Caki2 (cell line): ENCODE measurements around the gene RASGRF2. TPM values are rescaled to one million over a fixed set of nuclear protein-coding genes. Genes with fewer than 3 reads are reported as not detected.
"Not testable (repeated sequence)": the region's sequence is repeated elsewhere in the genome, so short reads cannot be mapped to it uniquely, and the experiment has no call there.

Source experiments
- DNase-seq: peaks from one replicate; pipeline ENCODE4 v3.0.0-alpha.2; 2015; ENCODE audit warnings: low read depth
- in situ Hi-C: cut with HindIII; loops from 2 replicates; pipeline ENCODE4 v1.10.0; 2016; ENCODE audit warnings: low sequenced_read_pairs, low pct_unique_long_range_greater_than_20kb, mixed read lengths
- total RNA-seq: library from RNA; depleted of rRNA; stranded (reverse); fragments of >200 nt; shearing (Covaris generic); gene quantifications from 2 replicates; pipeline ENCODE4 v1.2.3, GENCODE V29; 2014; ENCODE audit warnings: low replicate concordance

The RASGRF2 gene
- total RNA-seq, 1 experiment from 2014 or later, result 1.3 TPM

DNA sequence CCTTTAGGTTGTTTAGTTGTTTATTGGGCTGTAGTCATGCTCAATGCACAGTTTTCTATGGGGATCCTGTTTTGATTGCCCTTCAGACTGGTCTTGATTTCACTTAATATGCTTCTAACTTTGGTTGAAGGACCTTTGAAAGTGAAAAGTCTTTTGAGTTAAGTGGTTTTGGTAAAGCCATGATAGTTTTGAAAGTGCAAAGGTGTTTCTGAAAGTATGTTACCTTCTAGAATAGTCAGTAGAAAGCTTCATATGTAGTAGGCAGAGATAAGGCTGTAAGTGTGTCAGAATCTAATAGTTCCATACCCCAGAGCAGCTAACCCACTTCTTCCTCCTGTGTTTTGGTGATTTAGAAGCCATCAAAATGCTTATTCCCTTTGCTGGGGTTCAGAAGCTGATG is 46.1 kb downstream of the RASGRF2 start:
- DNase-seq, result no peak
- in situ Hi-C loops, result no loop called here

DNA sequence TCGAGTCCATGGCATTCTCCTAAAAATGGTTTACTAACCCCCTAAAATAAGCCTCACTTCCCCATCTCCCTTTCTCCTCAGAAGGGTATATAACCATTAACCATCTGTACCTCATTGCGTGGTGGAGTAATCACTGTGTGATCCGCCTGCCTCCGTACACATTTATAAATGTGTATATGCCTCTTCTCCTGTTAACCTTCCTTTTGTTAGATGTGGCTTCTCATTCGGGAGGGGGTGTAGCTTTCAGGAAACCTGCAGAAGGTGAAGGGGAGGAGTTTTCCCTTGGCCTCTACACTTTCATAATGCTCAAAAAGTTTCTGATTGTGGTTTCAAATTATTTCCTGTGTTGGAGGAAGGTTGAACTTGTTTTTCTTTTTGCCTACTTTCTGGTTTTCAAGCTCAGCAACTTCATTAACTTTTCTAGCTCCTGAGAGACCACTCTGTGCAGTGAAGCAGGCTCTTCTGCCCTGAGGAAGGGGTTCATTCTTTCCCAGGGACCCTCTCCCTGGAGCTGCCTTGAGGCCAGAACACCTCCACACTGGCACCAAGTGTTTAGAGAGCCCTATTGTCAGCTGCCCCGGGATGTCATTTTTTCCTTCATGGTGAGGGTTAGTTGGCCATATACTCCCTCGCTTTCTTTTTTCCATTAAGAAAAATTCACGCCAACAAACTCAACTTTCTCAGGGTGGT is 46.9 kb downstream of the RASGRF2 start:
- no peak for DNase-seq
- in situ Hi-C loops, result no loop called here

DNA sequence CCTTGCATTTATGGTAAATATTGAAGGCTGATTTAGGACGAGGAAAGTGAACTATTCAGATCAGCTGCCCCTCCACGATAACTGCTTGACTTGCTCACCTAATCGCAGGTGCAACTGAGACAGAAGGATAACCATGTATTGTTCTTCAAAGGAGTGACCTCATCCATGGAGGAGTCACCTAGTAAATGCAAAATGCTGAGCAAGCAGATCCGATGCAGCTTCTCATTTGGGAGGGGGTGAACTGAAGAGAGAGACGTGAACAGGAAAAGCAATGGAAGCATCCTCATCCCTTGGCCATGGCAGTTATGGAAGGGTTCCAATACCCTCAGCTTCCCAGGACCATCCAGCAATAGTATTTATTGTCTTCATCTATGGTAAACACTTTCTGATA is 47.5 kb downstream of the RASGRF2 start:
- in situ Hi-C loops, result no loop called here
- no peak for DNase-seq

DNA sequence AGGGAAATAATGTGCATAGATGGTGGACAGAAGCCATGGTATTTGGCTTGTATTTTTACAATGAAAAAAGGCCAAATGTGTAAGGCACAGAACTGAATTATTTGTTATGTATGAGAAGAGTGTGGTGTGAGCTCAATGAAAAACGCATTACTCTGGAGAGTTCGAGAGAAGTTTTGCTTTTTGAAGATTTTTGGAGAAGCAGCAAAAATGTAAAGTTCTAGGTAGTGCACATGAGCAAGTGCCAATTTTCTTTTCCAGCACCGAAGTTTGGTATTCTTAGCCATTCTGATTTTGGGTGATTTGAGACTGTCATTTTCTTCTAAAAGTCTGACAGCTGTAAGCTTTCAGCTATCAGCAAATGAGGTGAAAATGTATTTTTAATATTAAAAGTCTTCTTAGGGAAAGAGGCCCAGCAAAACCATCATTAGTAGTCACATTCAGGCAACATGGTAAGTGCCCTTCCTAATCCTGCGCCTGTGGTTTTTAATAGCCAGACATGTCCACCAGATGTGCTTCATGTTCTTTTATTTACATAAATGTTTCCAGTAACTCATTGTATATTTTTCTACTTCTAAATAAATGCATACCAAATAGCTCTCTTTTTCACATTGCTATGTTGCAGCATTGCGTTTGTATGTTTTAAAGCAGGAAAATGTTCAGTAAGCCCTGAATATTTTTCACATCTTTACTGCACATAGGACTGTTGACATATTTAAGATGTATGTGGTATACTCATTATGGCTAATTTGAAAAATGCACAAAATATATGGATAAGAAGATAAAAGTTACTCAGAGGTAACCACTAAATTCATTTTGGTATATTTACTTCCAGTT is 50.4 kb downstream of the RASGRF2 start:
- in situ Hi-C loops, result no loop called here
- DNase-seq, result no peak

DNA sequence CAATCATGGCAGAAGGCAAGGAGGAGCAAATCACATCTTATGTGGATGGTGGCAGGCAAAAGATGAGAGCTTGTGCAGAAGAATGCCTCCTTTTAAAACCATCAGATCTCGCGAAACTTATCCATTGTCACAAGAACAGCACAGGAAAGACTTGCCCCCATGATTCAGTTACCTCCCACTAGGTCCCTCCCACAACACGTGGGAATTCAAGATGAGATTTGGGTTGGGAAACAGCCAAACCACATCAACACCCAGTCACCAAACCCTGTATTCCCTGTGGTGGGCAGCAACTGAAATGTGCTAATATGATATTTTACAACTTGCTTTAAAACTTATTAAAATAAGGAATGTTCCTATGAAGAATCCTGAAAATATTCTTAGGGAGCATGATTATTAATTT is 54.2 kb downstream of the RASGRF2 start:
- no peak for DNase-seq
- in situ Hi-C loops, result no loop called here

DNA sequence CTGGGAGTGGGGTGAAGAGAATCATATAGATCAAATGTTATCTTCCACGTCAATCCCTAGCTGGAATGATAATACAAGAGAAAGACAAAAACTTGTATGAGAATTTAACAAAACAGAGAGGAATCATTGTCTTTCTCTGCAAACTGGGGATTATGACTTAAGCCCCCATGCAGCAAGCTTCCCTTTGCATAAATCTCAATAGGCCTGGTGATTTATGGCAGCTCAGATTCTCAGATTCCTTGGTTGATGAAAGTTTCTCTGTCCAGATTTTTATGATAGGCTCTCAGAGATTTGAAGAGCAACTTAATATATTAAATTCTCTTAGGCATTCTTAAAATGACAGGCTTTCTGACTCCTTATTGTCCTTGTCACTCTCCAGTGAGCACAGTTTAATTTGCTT is 56.0 kb downstream of the RASGRF2 start:
- DNase-seq, result no peak
- in situ Hi-C loops, result no loop called here

DNA sequence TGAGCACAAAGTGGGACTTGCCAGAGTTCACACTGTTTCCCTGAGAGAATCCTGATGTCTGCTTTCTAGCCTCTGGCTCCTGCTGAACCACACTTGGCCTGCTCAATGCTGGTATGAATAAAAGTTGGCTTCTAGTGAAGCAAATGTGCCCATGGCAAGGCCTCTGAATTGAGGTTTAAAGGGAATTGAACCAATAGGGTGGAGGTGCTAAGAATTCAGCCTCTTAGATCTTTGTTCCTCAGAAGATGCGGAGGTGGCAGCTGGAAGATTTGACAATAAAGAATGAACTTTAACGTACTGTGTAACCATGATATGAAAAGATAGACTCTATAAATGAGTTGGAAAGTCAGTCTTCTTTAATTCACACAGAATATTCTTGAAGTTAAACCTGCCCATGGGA is 57.2 kb downstream of the RASGRF2 start:
- no peak for DNase-seq
- in situ Hi-C loops, result no loop called here

DNA sequence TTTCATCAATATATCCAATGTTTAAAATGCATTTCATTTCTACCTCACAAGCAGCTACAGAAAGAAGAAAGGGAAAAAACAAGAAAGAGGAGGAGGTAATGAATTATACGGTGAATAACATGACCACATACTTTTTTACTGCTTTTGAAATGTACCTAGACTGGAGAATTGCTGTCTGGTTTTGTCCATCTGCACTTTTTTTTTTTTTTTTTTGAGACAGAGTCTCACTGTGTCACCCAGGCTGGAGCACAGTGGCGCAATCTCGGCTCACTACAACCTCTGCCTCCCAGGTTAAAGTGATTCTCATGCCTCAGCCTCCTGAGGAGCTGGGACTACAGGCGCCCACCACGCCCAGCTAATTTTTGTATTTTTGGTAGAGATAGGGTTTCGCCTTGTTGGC is 58.4 kb downstream of the RASGRF2 start:
- in situ Hi-C loops, DNase-seq: not testable (repeated sequence)

DNA sequence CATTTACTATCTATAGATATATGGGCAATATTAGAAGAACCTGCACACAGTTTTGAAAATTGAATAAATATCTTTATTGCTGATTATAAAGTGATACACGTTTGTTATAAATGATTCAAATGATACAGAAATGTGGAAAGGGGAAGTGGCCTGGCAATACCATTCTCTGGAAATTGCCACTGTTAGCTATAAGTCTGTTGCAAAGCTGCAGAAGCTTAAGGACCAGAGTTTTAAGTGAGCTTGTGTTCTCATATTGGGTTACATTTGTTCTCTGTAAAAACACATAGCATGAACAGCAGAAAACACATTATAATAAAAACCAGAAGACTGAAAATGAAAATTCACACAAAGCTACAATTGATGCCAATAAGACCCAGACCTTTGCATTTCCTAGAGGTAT is 59.6 kb downstream of the RASGRF2 start:
- no peak for DNase-seq
- in situ Hi-C loops, result no loop called here

DNA sequence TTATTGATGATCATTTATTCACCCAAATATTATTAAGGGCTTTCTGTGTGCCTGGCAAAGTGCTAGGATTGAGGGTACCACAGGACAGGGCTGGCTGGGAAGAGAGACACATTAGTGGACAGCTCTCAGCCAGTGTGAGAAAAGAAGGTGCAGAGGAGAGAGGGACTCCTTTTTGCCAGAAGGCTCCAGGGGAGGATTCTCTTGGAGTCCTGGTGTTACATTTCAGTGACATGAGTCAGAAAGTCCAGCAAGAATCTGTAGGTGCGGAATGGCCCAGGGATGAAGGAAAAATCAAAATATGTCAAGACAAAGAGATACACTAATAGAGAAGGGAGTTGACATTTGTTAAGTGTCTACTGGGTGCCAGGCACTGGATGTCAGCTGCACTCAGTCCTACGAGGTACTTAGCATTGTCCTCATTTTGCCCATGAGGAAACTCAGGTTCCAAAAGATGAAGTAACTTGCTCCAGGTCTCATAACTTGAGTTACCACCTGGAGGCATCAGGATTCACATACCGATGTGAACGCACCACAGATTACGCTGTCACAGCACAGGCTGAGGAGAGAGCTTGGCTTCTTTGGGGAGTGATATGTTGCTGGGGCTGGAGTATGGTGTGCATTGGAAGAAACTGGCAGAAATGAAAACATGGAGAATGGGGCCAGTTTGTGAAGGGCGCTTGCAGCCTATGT is 60.5 kb downstream of the RASGRF2 start:
- in situ Hi-C loops, result no loop called here
- no peak for DNase-seq

DNA sequence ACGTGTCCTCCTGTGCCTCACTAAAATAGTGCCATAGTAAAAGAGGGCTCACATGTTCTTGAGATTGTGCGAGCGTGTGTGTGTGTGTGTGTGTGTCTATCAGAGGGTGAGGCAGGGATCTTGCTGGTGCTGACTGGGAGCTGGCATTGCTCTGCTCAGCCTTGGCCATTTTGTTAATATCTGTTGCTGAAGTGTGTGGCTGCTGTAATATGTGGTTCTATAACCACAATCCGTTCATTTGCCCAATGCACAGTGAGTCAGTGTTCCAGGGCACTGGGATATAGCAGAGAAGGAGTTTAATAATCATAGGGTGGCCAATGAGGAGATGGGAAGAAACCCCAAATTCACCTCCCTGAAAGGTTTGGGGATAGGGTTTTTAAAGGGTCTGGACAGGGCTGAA is 61.3 kb downstream of the RASGRF2 start:
- no peak for DNase-seq
- in situ Hi-C loops, result no loop called here

DNA sequence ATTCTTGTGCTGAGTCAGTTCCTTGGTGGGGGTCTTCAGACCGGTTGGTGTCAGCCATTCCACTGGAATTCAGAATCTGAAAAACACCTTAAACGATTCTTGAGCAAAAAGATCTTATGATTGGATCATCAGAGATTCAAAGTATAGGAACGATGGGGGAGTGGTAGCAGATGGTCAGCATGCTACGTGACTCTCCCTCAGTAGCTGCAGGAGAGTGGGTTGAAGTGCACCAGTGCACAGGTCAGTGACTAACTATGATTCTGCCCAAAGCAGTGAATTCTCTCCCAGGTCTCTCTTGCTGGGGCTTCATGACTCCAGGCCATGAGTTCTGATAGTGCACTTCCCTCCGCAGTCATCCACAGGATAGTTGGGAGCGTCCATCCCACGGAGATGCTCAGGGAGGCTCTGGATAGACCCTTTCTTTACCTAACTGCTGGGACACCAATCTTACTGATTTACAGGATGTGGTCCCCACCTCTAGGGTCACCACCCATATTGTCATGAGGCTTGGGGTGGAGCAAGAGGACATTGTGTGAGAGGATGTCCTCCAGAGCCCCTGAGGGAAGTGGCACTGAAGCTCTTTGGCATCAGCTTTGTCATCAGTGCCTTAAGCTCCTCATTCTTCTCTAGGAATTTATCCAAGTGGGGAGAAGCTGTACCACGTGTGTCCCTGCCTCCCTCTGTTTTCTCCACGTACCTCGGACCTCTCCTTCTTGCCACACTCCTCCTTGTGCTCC is 62.0 kb downstream of the RASGRF2 start:
- DNase-seq, result no peak
- in situ Hi-C loops, result no loop called here

DNA sequence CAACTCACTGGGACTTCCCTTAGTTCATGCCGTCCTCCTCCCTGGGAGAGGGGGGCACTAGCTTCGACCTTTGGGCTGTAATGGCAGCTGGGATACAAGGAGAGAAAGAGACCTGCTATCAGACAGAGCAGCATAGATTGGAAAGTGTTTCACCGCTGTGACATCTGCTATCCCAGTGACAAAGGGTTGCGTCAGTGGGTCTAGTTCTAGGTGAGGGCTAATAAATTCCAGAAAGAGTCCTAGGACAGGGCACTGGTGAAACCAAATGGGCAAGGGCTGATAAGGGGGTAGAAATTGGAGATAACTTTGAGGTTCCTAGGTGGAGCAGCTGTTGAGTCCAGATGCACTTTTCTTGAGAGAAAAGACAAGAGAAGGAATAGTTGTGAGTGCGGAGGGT is 62.5 kb downstream of the RASGRF2 start:
- in situ Hi-C loops, result no loop called here
- no peak for DNase-seq

DNA sequence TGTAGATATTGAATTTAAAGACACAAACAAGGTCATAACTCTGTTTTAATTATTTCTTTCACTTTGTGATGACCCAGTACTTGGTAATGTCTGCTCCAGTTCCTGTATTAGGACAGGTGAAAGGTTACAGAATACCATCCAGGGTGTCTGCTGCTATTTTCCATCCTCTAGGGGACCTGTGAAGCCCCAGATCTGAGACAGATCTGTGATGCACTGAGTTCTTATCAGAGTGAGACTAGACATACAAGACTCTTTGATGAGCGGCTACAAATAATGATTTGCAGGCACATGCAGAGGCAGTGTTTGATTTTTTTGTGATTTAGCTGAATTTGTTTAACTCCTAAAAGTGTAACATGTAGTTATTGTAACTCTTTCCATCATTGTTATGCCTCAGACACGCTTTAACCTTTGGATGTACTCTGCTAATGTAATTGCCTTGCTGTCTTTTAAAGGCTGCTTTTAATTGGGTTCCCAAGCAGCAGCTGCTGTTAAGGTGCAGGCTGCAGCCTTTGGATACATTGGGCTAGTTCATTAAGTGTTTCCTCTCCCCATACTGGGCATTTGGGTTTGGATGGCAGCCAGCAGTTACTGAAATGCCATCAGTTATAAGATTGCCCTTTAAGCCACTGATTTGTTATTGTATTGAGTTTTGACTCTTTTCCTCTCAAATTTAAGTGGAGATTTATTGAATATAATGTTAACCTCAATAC is 63.3 kb downstream of the RASGRF2 start:
- DNase-seq, result no peak
- in situ Hi-C loops, result no loop called here

DNA sequence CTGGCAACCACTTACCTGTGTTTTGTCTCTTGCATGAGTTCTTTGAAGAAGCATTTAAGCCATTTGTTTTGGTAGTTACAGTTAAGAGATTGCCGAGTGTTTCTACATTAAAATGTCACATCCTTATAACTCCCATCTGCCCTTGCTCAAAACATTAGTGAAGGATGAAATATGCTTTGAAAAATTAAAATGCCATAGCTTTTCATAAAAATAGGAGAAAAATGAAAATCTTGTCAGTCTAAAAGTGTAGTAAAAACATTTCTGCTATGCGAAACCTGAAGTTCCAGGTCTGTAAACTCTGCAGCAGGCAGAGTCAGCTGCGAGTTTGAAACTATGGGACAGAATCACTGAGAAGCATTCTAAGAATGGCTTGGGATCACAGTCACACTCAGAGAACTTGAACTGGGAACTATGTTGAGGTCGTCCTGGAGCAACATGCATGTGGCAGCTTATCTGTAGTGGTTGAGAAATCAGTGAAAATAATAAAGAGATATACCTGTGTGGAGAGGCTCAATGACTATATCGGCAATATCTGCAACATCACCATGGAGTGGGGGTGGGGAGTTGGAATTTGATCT is 67.4 kb downstream of the RASGRF2 start:
- no peak for DNase-seq
- in situ Hi-C loops, result no loop called here

DNA sequence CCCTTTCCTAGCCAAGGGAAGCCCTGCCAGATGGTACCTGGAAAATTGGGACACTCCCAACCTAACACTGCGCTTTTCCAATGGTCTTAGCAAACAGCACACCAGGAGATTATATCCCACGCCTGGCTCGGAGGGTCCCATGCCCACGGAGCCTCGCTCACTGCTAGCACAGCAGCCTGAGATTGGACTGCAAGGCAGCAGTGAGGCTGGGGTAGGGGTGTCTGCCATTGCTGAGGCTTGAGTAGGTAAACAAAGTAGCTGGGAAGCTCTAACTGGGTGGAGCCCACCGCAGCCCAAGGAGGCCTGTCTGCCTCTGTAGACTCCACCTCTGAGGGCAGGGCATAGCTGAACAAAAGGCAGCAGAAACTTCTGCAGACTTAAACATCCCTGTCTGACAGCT is 68.7 kb downstream of the RASGRF2 start:
- DNase-seq, in situ Hi-C loops: not testable (repeated sequence)

DNA sequence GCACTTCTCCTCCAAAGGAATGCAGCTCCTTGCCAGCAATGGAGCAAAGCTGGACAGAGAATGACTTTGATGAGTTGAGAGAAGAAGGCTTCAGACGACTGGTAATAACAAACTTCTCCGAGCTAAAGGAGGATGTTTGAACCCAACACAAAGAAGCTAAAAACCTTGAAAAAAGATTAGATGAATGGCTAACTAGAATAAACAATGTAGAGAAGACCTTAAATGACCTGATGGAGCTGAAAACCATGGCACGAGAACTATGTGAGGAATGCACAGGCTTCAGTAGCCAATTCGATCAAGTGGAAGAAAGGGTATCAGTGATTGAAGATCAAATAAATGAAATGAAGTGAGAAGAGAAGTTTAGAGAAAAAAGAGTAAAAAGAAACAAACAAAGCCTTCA is 69.6 kb downstream of the RASGRF2 start:
- in situ Hi-C loops, DNase-seq: not testable (repeated sequence)
